Measurements from ENCODE around the gene MKNK1.
A peak's percentile ranks its signal among the peaks of the same experiment; 100 is the strongest.

MKNK1 gene

GRCh38 chr1:46539972-46540371 lies 64.1 kb downstream of the MKNK1 start:
- DNase-seq (ENCODE audit: low read depth in 2 of 2) = no peak

GRCh38 chr1:46538147-46538546 lies 65.9 kb downstream of the MKNK1 start:
- DNase-seq (ENCODE audit: low read depth in 2 of 2) = no peak

GRCh38 chr1:46537651-46538050 lies 66.4 kb downstream of the MKNK1 start:
- DNase-seq (ENCODE audit: low read depth in 2 of 2) = no peak

- no peak for DNase-seq (ENCODE audit: low read depth in 2 of 2)
Measured at GRCh38 chr1:46536527-46536926, 67.5 kb downstream of the MKNK1 start.

GRCh38 chr1:46535063-46535462 lies 69.0 kb downstream of the MKNK1 start:
- no peak for DNase-seq (ENCODE audit: low read depth in 2 of 2)

- DNase-seq (ENCODE audit: low read depth in 2 of 2) = no peak
Measured at GRCh38 chr1:46533179-46533864, 70.7 kb downstream of the MKNK1 start.

GRCh38 chr1:46532498-46533178 lies 71.4 kb downstream of the MKNK1 start:
- DNase-seq (ENCODE audit: low read depth in 2 of 2) = peak; percentile 24 to 53

- no peak for DNase-seq (ENCODE audit: low read depth in 2 of 2)
Measured at GRCh38 chr1:46532095-46532494, 72.0 kb downstream of the MKNK1 start.

- DNase-seq (ENCODE audit: low read depth in 2 of 2) = no peak
Measured at GRCh38 chr1:46530791-46531409, 73.2 kb downstream of the MKNK1 start.

- no peak for DNase-seq (ENCODE audit: low read depth in 2 of 2)
Measured at GRCh38 chr1:46530311-46530710, 73.8 kb downstream of the MKNK1 start.

- DNase-seq (ENCODE audit: low read depth in 2 of 2) = no peak
Measured at GRCh38 chr1:46529031-46529630, 74.9 kb downstream of the MKNK1 start.

GRCh38 chr1:46528297-46528955 lies 75.6 kb downstream of the MKNK1 start:
- DNase-seq (ENCODE audit: low read depth in 2 of 2) = no peak

GRCh38 chr1:46527474-46528296 lies 76.4 kb downstream of the MKNK1 start:
- peak; percentile 58 to 73 for DNase-seq (ENCODE audit: low read depth in 2 of 2)

GRCh38 chr1:46526691-46527291 lies 77.3 kb downstream of the MKNK1 start:
- DNase-seq (ENCODE audit: low read depth in 2 of 2) = no peak

GRCh38 chr1:46526013-46526690 lies 77.9 kb downstream of the MKNK1 start:
- DNase-seq (ENCODE audit: low read depth in 2 of 2) = no peak

GRCh38 chr1:46525253-46525983 lies 78.7 kb downstream of the MKNK1 start:
- no peak for DNase-seq (ENCODE audit: low read depth in 2 of 2)

GRCh38 chr1:46524843-46525242 lies 79.2 kb downstream of the MKNK1 start:
- DNase-seq (ENCODE audit: low read depth in 2 of 2) = no peak

GRCh38 chr1:46523496-46524353 lies 80.3 kb downstream of the MKNK1 start:
- no peak for DNase-seq (ENCODE audit: low read depth in 2 of 2)

GRCh38 chr1:46522969-46523320 lies 81.1 kb downstream of the MKNK1 start:
- no peak for DNase-seq (ENCODE audit: low read depth in 2 of 2)

Data from stimulated activated CD4-positive, alpha-beta T cell treated with anti-CD3 and anti-CD28 coated beads, Interleukin-15, amount 100 ng/mL, for 48 hours (primary cell).